Right renal cortex interstitium (tissue), 3 donors: ENCODE results near the gene NEB. TPM values are rescaled to one million over a fixed set of nuclear protein-coding genes. Genes with fewer than 3 reads are reported as not detected.
"Not testable (repeated sequence)": the region's sequence is repeated elsewhere in the genome, so short reads cannot be mapped to it uniquely, and the experiment has no call there.

Experiments
- DNase-seq, 3 donors: peaks; one replicate each; pipeline ENCODE4 v3.0.0-alpha.2; 2013; ENCODE audit warnings: low read depth in 3 of 3, low spot score in 2 of 3
- polyA plus RNA-seq, 3 donors: library from polyadenylated mRNA; unstranded; fragments of 120-200 nt; gene quantifications; one replicate each; pipeline ENCODE4 v1.2.1, GENCODE V29; 2013; ENCODE audit not compliant: insufficient read length in 3 of 3

Gene NEB
- polyA plus RNA-seq, 3 donors, result 8.8 to 15.8 (median 11.1) TPM

DNA sequence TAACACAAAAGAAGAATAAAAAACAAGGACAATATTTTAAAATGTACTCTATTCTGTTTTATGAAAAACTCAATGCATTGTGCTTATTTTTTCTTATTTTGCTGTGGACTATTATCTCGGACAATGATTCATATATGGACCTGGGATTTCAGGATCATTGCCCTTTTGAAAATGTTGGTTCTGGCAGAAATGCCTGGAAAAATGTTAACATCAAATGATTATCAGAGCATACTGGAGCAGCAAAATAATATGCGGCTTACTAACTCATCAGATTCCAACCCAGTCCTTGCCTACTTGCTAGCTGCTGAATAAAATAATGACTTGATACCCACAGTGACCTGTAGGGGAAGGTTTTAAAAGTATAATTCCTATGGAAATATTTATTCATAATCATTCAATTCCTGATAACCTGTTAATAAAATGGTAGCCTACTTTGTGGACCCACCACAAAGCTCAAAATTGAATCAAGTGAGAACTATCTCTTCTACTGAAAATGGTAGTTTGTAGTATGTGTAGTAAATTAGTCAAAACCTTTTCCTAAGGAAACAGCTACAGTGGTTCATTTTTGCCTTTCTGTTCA is 117.4 kb downstream of the NEB start:
- no peak for DNase-seq

DNA sequence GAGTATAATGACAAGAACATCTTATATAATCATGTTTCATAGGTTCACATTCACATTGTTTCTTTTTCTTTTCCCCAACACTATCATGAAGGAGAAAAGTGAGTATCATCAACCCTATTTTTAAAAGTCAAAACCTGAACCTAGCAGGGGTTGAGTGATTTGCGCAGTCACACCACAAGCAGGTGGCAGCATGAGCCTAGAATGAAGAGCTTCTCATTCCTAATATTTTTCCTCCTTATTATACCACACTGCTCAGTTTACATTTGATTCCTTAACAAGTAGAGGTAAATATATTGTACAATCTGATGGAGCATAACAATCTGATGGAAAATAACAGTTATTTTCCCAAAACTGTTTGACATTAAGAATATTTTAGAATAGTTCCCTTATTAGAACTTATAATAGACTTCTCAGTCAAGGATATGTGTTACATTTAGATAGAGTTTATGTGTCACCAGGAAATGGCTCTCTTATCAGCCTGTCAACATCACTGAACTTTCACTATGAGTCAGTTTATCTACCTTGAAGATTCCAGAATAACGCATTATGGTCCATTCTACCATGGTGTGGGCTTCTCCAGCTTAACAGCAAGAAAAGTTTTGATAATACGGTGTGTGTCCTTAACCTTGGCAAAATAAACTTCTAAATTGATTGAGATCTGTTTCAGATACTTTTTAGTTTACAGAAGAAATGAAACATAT is 119.5 kb downstream of the NEB start:
- DNase-seq, result no peak

- no peak for DNase-seq
Measured at GRCh38 chr2:151614159-151614558, 120.1 kb downstream of the NEB start.

DNA sequence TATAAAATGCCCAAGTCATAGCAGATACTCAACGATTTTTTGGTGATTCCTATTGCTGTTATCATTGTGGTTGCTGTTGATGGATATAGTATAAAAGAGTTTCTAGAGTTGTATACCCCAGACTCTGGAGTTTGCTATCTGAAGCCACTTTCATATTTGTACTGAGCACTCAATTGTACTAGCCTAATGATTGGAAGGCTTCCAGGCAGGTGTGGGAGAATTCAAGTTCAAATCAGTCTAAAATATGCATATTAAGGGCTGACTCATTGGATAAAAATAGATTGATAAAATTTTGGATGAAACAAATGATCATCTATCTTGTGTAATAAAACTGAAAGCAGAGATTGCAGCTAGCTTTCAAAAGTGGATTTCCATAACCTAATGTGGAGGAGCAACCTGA is 122.9 kb downstream of the NEB start:
- DNase-seq, result no peak

DNA sequence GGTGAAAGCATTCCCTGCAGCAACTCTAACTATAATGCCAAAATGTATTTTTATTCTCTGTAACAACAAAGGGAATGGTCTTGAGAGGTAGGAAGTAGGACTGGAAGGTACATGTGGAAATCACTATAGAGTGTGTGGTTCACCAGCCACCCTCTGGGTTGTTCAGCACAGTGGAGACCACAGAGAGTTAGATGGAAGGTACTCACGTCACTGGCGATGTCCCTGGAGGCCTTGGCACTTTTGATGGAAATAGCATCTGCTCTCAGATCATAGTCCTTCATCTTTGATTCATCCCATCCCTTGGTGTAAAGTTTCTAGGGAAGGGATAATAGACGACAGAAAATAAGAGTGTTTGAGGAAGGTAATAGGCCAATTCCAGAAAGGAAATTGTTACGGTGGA is 124.0 kb downstream of the NEB start:
- no peak for DNase-seq

GRCh38 chr2:151609705-151610104 is 124.6 kb downstream of the NEB start:
- no peak for DNase-seq

DNA sequence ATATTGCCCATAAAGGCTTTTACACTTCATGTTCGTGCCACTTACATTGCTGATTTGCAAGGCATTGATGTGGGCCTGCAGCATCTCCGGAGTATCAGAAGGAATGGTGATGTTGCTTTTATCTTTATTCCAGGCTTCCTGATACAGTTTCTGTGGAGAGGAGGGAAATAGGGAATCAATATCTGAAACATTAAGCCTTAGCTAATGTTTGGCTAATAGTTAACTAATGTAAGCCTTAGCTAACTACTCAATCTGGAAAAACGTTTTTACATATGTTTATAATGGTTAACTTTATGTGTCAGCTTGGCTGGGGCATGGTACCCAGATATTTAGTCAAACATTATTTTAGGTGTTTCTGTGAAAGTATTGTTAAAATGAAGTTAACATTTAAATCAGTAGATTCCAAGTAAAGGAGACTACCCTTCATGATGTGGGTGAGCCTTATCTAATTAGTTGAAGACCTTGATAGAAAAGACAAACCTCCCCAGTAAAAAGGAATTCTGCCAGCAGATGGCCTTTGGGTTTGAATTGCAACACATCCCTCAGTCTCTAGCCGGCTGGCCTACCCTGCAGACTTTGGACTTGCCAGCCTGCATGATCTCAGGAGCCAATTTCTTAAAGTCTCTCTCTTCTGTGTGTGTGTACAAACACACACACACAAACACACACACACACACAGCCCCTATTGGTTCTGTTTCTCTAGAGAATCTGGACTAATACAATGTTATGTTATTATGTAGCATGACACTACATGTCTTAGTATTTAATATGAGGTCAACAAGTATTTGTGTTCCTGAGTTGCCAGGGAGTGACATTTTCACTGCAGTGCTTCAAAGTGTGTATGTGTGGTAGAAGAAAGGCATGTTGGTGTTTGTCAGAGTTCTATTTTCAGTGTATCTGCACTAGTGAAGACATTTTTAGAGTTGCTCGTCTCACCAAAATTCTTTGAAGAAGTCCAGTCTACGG is 126.5 kb downstream of the NEB start:
- not testable (repeated sequence) for DNase-seq

DNA sequence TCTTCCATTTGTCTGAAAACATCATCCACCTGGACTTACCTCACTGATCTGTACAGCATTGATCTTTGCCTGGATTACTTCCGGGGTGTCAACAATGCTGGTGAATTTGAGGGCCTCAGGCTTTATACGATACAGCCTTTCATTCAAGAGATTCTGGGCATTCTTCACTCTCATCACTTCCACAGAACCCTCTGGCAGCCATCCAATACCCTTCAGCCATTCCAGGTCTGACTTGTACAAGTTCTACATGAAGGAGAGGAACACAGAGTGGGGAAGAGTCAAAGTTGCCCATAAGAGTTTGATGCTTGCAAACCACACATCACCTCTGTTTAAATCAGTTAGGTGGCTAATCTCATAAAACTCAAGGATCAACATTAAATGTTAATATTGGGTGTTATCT is 130.7 kb downstream of the NEB start:
- DNase-seq, result not testable (repeated sequence)

- DNase-seq, result not testable (repeated sequence)
Measured at GRCh38 chr2:151602402-151602801, 131.9 kb downstream of the NEB start.

- DNase-seq, result not testable (repeated sequence)
Measured at GRCh38 chr2:151601803-151602202, 132.5 kb downstream of the NEB start.

GRCh38 chr2:151596903-151597608 is 137.2 kb downstream of the NEB start:
- DNase-seq, result not testable (repeated sequence)

DNA sequence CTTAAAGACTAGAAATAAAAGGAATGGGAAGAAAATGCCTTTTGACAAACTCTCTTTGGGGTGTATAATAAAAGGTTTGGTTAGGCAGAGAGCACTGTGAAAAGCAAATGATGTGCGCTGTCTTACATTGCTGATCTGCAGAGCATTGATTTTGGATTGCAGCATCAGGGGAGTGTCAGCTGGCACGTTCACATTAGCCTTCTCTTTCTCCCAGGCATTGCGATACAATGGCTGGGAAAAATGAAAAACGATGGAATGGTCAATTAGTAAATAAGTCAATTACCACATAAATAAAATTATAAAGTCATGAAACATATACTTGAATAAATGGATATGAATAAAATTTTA is 142.4 kb downstream of the NEB start:
- DNase-seq, result not testable (repeated sequence)

DNA sequence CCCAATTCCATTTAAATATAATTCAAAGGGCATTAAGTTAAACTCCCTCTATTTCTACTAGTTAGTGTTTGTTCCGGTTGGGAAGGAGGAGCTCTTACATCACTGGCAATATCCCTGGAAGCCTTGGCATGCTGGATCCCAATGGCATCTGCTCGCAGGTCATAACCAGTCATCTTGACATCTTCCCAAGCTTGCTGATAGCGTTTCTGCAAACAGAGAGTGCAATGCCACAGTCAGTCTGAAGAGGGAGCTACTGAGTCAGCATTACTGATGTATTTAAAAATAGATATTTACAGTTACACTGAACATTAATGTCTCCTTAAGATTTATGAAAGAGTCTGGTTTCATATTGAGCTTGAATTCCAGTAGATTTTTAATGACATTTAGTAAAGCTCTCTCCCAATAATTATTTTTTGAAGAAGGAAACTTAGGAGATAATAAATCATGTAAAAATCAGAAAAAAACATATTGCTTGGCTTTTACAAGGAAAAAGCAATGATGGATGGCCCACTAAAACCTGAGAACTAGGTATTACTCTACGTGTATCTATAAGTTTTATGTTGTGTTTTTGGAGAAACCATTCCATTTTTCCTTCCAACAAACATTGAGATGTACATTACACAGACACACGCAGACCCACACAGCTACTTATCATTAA is 142.9 kb downstream of the NEB start:
- not testable (repeated sequence) for DNase-seq

DNA sequence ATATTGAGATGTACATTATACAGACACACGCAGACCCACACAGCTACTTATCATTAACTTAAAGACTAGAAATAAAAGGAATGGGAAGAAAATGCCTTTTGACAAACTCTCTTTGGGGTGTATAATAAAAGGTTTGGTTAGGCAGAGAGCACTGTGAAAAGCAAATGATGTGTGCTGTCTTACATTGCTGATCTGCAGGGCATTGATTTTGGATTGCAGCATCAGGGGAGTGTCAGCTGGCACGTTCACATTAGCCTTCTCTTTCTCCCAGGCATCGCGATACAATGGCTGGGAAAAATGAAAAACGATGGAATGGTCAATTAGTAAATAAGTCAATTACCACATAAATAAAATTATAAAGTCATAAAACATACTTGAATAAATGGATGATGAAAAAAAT is 153.0 kb downstream of the NEB start:
- DNase-seq, result not testable (repeated sequence)

DNA sequence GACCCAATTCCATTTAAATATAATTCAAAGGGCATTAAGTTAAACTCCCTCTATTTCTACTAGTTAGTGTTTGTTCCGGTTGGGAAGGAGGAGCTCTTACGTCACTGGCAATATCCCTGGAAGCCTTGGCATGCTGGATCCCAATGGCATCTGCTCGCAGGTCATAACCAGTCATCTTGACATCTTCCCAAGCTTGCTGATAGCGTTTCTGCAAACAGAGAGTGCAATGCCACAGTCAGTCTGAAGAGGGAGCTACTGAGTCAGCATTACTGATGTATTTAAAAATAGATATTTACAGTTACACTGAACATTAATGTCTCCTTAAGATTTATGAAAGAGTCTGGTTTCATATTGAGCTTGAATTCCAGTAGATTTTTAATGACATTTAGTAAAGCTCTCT is 153.6 kb downstream of the NEB start:
- DNase-seq, result not testable (repeated sequence)

DNA sequence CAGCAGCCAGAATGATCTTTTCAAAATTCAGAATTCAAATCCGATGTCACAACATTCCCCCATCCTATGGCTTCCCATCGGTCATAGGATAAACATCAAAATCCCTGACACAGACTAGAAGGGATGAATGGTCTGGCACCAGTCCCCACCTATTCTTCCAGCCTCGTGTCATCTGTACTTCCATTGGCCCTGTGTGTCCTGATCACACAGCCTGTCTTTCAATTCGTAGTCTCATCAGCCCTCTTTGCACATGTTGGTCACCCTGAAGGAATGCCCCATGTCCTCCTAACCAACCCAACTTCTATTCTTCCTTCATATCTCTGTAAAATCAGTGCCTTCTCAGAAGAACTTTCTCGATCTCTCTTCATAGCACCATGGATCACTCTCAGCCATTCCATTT is 157.2 kb downstream of the NEB start:
- DNase-seq, result no peak

GRCh38 chr2:151576080-151576479 is 158.2 kb downstream of the NEB start:
- no peak for DNase-seq

GRCh38 chr2:151575338-151575737 is 158.9 kb downstream of the NEB start:
- no peak for DNase-seq

DNA sequence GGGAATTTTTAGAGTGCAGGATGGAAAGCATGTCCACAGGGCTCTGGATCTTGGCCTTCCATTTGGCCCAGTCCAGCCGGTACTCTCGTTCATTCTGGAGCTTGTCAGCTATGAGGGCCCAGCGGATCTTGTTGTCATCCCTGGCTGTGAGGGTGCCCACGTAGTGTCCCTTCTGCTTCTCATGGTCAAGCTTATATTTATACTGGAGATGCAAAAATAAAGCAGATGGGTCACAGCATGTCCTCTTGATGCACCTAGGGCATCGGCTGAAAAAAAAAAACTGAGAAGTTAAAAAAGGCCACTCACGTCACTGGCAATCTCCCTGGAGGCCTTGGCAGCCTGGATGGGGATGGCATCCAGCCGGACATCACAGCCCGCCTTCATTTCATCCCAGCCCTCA is 164.1 kb downstream of the NEB start:
- DNase-seq, result no peak

DNA sequence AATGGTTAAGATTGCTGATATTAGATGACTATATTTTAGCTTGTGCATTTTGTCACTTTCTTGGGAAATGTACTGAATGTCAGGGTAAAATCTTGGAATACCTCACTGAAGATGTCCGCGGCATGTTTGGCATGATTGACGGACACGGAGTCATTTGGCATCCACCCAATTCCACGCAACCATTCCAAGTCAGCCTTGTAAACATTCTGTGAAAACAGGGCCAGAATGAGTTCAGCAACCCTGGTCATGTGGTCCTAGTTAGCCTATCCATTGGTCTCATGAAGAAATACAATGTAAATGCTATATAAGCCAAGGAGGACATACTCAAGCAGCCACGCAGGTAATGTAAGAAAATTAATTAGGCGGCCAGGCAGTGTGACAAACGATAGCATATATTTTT is 165.1 kb downstream of the NEB start:
- DNase-seq, result no peak
